Central memory CD8-positive, alpha-beta T cell (primary cell): ENCODE measurements around the gene ALDOA.

ENCODE experiments used
- ATAC-seq: fragments of 150-1000 bp; cut with Tn5 transposase; replicated peaks from 2 replicates; pipeline ENCODE4 v1.10.0; 2022; ENCODE audit warnings: mild to moderate bottlenecking, moderate FRiP score, moderate number of reproducible peaks; ENCODE audit not compliant: poor library complexity, severe bottlenecking; ENCODE audit errors: extremely low read depth
- DNase-seq, 2 donors: peaks; one replicate each; pipeline ENCODE4 v3.0.0; 2021; ENCODE audit warnings: low spot score in 2 of 2
- H3K27ac Mint-ChIP-seq: one replicate; pipeline ENCODE4 v1.8.0; 2022; ENCODE audit warnings: low read depth, mild to moderate bottlenecking, moderate library complexity, mixed read lengths
- H3K27me3 Mint-ChIP-seq: one replicate; pipeline ENCODE4 v1.8.0; 2022; ENCODE audit warnings: mixed read lengths
- H3K36me3 Mint-ChIP-seq: one replicate; pipeline ENCODE4 v1.8.0; 2022; ENCODE audit warnings: mild to moderate bottlenecking, moderate library complexity, mixed read lengths; ENCODE audit not compliant: insufficient read depth
- H3K4me1 Mint-ChIP-seq: one replicate; pipeline ENCODE4 v1.8.0; 2022; ENCODE audit warnings: mixed read lengths
- H3K4me3 Mint-ChIP-seq: one replicate; pipeline ENCODE4 v1.8.0; 2022; ENCODE audit warnings: mild to moderate bottlenecking, moderate library complexity, mixed read lengths
- H3K9me3 Mint-ChIP-seq: one replicate; pipeline ENCODE4 v1.8.0; 2022; ENCODE audit warnings: mixed read lengths

ALDOA gene

DNA sequence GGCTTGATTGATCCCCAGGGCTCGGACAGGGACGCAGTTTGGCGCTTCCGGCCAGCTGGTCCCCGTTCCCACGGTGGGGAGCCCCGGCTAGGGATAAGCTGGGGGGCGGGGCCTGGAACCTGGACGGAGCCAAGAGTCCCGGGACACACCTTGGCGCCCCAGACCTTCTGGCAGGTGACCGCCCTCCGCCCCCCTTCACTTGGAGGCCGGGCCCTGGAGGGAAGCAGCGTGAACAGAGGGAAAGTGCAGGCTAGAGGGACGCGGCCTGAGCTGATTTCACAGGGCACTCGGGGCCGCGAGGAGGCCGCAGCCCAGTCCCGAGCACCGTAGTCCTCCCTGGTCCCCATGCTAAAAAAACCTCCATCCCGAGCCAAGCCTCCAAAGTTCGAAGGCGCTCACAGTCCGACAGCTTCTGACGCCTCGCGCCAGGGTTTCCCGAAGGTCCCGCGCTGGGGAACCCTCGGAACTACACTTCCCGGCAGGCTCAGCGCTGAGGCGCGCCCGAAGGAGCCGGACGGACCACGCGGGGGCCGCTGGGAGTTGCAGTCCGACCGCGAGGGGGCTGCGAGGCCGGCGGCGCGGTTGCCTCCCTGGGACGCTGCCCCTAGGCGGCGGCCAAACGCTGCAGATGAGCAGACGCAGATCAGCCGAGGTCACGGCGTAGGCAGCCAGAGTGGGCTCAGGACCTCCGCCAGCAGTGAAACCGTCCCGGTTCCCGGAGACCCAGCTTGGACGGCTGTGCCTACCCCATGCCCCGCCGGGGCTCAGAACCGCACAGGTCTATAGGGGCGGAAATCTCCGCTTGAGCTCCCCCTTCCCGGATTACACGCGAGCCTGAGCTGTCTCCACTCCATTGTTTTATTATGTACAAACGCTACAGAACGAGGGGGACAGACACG lies 26.2 kb downstream of the ALDOA start, which contains the start of gene TBX6:
Gene TBX6, minus strand, starts transcription at position 451 of the 899 bp plus-strand sequence. CDS start 731 bp downstream, outside the sequence.
- peaks cover 39% of the 10 kb centered on the region for H3K4me1 Mint-ChIP-seq
- ATAC-seq, result peak; percentile 80
- peak within 1 kb of the TSS; percentile 81 for H3K4me3 Mint-ChIP-seq

DNA sequence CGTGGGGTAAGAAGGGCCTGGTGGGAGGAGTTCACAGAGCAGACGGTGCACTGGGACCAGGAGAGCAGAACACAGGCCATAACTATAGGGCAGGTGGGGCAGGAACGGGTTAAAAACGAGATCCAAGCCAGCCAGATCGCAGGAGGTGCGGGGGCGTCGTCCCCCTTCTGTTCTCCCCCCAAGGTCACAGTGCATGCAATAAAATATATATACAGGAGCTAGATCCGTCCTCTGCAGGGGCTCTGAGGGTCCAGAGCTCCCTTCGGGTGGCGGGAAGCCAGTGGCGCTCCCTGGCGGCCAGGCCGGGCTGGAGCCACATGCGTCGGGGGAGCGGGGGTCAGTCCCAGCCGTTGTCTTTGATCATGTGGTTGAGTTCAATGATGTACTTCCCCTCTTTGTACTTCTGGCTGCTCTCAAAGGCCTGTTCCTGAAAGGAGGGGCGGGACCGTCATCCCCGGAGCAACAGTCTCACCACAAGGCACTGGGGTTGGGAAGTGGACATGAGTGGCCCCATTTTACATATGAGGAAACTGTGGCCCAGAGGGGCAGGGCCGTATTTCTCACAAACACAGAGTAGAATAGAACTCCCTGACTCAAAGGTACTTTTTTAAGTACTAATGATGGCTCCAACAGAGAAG lies 26.9 kb downstream of the ALDOA start:
- no peaks in the 10 kb centered on the region for H3K27me3 Mint-ChIP-seq
- peak; percentile 31 for ATAC-seq
- H3K4me1 Mint-ChIP-seq, result peaks cover 42% of the 10 kb centered on the region

More for the DNA sequence above, 26.2 kb downstream of the ALDOA start, which contains the start of gene TBX6:
- peak within 1 kb of the TSS; percentile 87 for H3K27ac Mint-ChIP-seq
- DNase-seq, result peak; percentile 89
- H3K9me3 Mint-ChIP-seq, result no peaks in the 10 kb centered on the region
- no peaks in the 10 kb centered on the region for H3K27me3 Mint-ChIP-seq
- peaks cover 24% of the 10 kb centered on the region for H3K36me3 Mint-ChIP-seq

DNA sequence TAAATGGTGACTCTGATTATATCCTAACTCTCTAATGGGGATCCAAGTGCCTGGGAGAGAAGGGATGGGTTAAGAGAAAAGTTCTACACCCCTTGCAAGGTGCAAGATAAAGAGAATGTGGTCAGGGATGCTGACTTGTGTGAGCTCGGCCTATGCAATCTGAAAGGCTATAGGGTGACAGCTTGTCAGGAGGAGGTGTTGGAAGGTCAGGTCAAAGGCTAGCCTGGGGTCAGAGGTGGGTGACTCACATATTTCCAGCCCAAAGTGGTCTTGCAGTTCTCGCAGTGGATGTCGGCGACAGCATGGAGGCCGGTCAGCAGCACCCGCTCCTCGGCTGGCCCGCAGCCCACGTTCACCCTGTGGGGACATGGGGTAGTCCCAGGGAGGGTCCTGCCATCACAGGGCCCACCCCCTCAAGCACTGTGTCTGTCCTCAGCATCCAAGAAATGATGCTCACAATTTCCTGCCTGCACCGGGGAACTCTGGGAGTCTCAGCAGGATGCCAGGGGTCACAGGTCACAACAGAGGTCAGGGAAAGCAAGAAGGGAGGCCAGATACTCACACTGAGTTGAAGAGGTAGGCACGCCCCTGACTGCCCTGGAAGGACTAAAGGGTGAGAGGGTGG lies 29.1 kb downstream of the ALDOA start:
- ATAC-seq, result no peak
- peaks cover 42% of the 10 kb centered on the region for H3K4me1 Mint-ChIP-seq

More for the DNA sequence above, 26.9 kb downstream of the ALDOA start:
- H3K4me3 Mint-ChIP-seq, result peak overlapping the region; percentile 81
- H3K27ac Mint-ChIP-seq, result peak overlapping the region; percentile 87
- peaks cover 1% of the 10 kb centered on the region for H3K9me3 Mint-ChIP-seq
- H3K36me3 Mint-ChIP-seq, result peaks cover 25% of the 10 kb centered on the region
- peak; percentile 49 to 53 for DNase-seq

DNA sequence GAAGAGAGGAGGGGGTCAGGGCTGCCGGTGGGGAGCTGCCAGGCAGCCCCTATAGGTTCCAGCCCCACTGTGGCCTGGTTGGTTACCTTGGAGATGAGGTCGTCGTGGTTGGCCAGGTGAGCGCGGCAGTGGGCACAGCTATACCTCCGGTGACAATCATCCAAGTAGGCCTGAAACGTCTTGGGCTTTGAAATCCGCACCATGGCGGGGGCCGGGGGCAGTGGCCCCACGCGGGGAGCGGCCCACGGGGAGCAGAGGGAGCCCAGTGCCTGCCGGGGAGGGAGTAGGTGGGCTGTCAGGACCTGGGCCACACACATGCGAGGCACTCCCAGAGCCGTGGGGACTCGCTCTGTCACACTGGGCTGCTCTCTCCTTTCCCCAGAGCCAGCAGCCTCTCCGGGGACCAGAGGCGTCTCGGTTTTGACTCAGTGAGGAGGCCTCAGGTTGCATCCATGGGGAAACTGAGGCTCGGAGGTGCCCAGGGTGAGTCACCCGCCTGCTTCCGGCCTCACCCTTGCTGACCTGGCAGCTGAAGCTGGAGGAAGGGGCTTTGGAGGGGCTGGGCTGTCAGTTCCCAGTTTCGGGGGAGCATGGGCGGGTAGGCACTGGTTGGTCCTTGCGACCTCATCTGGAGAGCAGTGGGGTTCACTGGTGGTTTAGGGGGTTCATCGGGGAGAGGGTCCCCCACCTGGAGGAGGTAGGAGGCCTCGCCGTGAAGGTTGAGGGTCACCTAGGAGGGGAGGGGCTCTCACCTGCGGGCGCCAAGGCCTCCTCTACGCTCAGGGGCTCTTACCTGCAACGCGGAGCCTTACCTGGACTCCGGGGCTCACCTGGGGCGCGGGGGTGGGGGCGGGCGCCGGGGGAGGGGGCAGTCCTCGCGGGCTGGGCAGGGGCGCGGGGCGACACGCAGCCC lies 29.9 kb downstream of the ALDOA start:
- peak overlapping the region; percentile 95 for H3K27ac Mint-ChIP-seq
- H3K27me3 Mint-ChIP-seq, result no peaks in the 10 kb centered on the region
- ATAC-seq (no peak), DNase-seq (no peak)
- peaks cover 6% of the 10 kb centered on the region for H3K9me3 Mint-ChIP-seq
- peaks cover 26% of the 10 kb centered on the region for H3K36me3 Mint-ChIP-seq
- H3K4me3 Mint-ChIP-seq, result peak overlapping the region; percentile 88
- H3K4me1 Mint-ChIP-seq, result peaks cover 42% of the 10 kb centered on the region

More for the DNA sequence above, 29.1 kb downstream of the ALDOA start:
- no peaks in the 10 kb centered on the region for H3K27me3 Mint-ChIP-seq
- peaks cover 26% of the 10 kb centered on the region for H3K36me3 Mint-ChIP-seq
- peaks cover 6% of the 10 kb centered on the region for H3K9me3 Mint-ChIP-seq
- H3K27ac Mint-ChIP-seq, result peak overlapping the region; percentile 95
- H3K4me3 Mint-ChIP-seq, result peak overlapping the region; percentile 88
- DNase-seq, result no peak

DNA sequence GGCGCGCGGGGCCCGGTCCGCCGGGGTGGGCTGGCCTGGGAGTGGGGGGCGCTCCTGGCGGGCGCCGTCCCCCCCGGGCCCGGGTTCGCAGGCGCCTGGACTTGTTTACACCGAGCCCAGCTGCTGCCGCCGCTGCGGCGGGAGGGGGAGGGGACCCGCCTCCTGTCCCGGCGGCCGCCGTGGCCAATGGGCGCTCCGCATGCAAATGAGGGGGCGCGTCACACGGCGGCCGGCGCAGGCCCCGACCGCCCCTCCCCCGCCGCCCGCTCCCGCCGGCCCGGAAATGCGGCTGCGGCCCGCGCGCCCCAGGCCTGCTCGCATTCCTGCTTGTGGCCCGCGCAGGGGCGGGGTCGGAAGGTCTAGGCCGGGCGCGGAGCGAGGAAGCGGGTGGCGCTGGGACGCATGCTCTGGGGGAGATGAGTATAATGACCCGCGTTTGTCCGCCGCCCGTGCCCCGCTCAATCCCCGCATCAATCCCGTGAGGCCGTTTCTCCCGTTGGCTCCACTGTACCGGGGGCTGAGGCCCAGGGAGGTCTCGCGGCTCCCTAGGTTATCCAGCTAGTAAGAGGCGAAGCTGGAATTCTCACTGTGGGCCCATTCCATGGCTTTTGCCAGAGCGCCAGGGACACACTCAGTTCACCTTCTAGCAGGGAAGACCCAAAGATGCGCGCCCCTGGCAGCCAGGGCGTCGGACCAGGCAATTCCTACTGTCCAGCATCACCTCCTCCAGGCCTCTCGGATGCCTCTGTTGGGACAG lies 30.7 kb downstream of the ALDOA start, which contains the start of gene YPEL3:
Gene YPEL3, minus strand, starts transcription at position 109 of the 757 bp plus-strand sequence. CDS start 731 bp downstream, outside the sequence.
- H3K27me3 Mint-ChIP-seq, result no peaks in the 10 kb centered on the region
- H3K27ac Mint-ChIP-seq, result peak within 1 kb of the TSS; percentile 95
- peaks cover 6% of the 10 kb centered on the region for H3K9me3 Mint-ChIP-seq
- DNase-seq (peak; percentile 74 to 83), ATAC-seq (peak; percentile 69)
- peaks cover 42% of the 10 kb centered on the region for H3K4me1 Mint-ChIP-seq
- H3K36me3 Mint-ChIP-seq, result peaks cover 26% of the 10 kb centered on the region
- H3K4me3 Mint-ChIP-seq, result peak within 1 kb of the TSS; percentile 88

DNA sequence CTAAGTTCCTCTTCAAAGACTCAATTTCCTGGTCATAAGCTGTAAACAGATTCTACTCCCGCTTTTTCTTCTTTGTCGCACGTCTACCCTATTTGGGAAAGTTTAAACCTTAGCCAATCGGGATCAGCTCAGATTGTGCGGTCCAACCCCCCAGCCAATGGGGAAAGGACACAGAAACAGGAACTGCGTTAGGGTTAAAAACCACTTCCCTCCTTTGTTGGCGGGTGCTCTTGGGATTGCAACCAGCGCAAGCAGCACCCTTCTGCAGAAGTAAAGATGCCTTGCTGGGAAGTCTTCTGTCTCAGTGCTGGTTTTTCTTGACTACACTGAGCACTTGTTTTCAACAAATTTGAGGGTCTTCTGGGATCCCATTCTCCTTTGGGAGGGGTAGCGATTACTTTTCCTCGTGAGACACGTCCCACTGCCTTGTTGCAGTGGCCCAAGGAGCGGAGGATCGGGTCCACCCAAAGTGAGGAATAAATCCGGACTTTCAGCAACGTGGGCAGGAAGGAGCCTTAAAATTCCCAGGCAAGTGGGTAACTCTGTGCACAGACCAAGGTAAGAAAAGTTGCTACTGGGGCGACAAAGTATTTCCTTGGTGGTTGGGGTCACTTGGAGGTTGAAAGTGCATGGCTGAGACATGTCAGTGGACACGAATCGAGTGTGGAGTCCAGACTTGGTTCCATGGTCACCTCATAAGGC lies 31.5 kb downstream of the ALDOA start:
- Mint-ChIP-seq H3K9me3 (peaks cover 6% of the 10 kb centered on the region), H3K4me1 (peaks cover 36% of the 10 kb centered on the region), H3K27me3 (no peaks in the 10 kb centered on the region), H3K36me3 (peaks cover 25% of the 10 kb centered on the region), H3K4me3 (peak overlapping the region; percentile 88), H3K27ac (peak overlapping the region; percentile 79)
- DNase-seq (no peak), ATAC-seq (no peak)

DNA sequence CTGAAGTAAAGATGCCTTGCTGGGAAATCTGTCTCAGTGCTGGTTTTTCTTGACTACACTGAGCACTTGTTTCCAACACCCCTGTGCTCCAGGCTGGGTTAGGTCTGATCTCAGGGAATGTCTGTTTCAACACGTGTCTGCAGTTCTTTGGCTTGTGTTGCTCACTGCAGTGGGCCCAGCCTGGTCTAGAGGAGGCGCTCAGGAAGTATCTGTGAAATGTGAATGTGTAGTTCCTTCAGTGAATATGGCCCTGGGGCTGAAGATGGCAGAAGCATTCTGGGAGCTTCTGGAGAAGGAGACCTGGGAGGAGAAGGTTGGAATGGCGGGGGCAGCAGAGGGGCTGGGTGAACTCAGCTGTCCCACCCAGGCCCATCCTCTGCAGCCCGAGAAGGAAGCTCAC lies 38.5 kb downstream of the ALDOA start:
- DNase-seq (no peak), ATAC-seq (no peak)
- Mint-ChIP-seq H3K9me3 (no peaks in the 10 kb centered on the region), H3K27me3 (no peaks in the 10 kb centered on the region), H3K36me3 (peaks cover 7% of the 10 kb centered on the region), H3K4me1 (no peaks in the 10 kb centered on the region), H3K4me3 (no peak overlapping the region), H3K27ac (peak overlapping the region; percentile 40)

DNA sequence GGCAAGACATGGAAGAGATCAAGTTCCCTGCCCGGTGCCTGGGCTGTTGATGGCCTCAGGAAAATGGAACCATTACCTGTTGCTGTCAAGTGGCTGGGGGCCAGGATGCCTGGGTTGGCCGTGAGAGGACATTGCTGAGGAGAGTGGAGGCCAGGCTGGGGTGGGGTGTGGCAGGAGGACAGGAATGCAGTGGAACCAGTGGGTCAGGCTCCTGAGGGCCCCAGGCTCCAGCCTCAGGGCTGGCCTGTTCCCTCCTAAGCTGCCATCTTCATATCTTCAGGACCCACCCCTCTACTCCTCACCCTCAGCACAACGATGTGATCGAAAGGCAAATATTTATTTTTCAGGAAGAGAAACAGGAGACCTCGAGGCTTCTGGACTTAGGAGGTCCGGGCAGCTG lies 38.9 kb downstream of the ALDOA start:
- peak overlapping the region; percentile 40 for H3K27ac Mint-ChIP-seq
- no peak overlapping the region for H3K4me3 Mint-ChIP-seq
- H3K27me3 Mint-ChIP-seq, result no peaks in the 10 kb centered on the region
- ATAC-seq, result no peak
- H3K36me3 Mint-ChIP-seq, result peaks cover 7% of the 10 kb centered on the region
- H3K4me1 Mint-ChIP-seq, result no peaks in the 10 kb centered on the region
- no peak for DNase-seq
- no peaks in the 10 kb centered on the region for H3K9me3 Mint-ChIP-seq

DNA sequence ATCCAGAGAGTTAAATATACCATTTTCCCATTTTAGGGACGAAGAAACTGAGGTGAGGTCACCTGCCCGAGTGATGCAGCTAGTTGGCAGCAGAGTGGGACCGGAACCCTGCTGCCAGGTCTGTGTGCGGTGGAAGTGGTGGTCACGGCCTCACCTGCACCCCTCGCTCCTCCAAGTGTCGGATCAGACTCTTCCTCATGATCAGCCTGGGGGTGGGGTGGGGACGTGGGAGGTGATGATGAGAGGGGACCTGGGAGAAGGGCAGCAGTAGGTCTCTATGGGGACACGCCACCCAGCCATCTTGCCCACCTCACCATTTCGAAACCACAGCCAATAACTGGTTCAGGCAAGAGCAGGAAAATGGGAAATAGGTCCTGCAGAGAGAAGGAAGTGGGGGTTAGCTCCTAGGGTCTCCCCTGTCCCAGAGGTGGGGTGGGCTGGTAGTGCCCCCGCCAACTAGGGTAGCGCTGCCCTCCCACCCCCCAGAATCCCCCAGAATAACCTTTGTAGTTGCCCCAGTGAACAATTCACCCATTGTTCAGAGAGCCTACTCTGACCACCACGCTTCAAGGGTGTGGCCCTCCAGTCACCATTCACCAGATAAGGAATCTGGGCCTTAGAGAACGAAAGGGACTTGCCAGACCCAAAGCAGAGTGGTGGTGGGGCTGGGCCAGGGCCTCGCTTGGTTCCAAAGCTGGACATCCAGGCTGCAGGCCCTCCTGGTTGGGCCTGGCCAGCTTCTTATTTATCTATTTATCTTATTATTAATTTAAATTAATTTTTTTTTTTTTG lies 42.7 kb downstream of the ALDOA start:
- Mint-ChIP-seq H3K27ac (no peak overlapping the region), H3K9me3 (no peaks in the 10 kb centered on the region), H3K4me3 (no peak overlapping the region), H3K36me3 (peaks cover 11% of the 10 kb centered on the region), H3K4me1 (peaks cover 4% of the 10 kb centered on the region), H3K27me3 (no peaks in the 10 kb centered on the region)
- ATAC-seq (no peak), DNase-seq (no peak)

DNA sequence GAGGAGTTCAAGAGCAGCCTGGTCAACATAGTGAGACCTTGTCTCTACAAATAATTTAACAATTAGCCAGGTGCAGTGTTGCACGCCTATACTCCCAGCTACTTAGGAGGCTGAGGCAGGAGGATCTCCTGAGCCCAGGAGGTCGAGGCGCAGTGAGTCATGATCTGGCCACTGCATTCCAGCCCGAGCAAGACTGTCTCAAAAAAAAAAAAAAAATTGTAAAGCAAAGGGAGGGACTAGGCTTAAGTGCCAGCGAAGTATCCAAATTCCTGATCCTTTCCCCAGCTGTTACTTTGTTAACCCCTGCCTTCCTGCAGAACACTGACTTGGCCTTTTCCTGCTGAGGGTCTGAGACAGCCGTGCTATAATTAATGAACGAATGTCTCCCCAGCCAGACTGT lies 45.1 kb downstream of the ALDOA start:
- no peaks in the 10 kb centered on the region for H3K9me3 Mint-ChIP-seq
- no peak overlapping the region for H3K4me3 Mint-ChIP-seq
- H3K27ac Mint-ChIP-seq, result no peak overlapping the region
- no peaks in the 10 kb centered on the region for H3K27me3 Mint-ChIP-seq
- no peak for DNase-seq
- peaks cover 10% of the 10 kb centered on the region for H3K4me1 Mint-ChIP-seq
- H3K36me3 Mint-ChIP-seq, result peaks cover 16% of the 10 kb centered on the region
- ATAC-seq, result no peak
